Endothelial cell of umbilical vein (primary cell): ENCODE data around the gene STAG1. TPM values are rescaled to one million over a fixed set of nuclear protein-coding genes. Genes with fewer than 3 reads are reported as not detected.
"Not testable (repeated sequence)": the region's sequence is repeated elsewhere in the genome, so short reads cannot be mapped to it uniquely, and the experiment has no call there.

Experiments used
- BruUV-seq: library from RNA; stranded (reverse); fragments of 400-500 nt; replicated peaks from 2 replicates; lab custom pipeline; 2021; lab: Mats Ljungman, UMichigan
- CTCF ChIA-PET: fragments of 300-600, 350-600 bp; sonication (Branson Sonifier 250); formaldehyde crosslinking; loops from one replicate; lab custom pipeline; 2021; ENCODE audit warnings: antibody characterized with exemption, inconsistent platforms; lab: Charles Lee
- POLR2A ChIA-PET: fragments of 300-600, 350-600 bp; sonication (Branson Sonifier 250); formaldehyde crosslinking; loops from one replicate; lab custom pipeline; 2021; ENCODE audit warnings: antibody characterized with exemption, inconsistent platforms; lab: Charles Lee
- DNase-seq: peaks from one replicate; pipeline ENCODE4 v3.0.0-alpha.2; 2011; ENCODE audit warnings: low read depth, low spot score
- FAIRE-seq: peaks from 2 replicates; lab custom pipeline; 2011; peaks lifted over from hg19 to GRCh38; lab: Jason Lieb, UNC
- H2AFZ ChIP-seq: 2 replicates; pipeline ENCODE4 v1.6.0; 2012; ENCODE audit warnings: low read depth, low read length, control low read depth, inconsistent platforms
- H3K27ac ChIP-seq: 2 replicates; pipeline ENCODE4 v1.5.1; 2011; ENCODE audit warnings: low read depth, mild to moderate bottlenecking, control low read depth, low read length, moderate library complexity; ENCODE audit not compliant: insufficient read depth
- H3K27me3 ChIP-seq, 2 experiments: 2 replicates each; pipeline versions ENCODE4 v1.6.0 to v1.6.1; 2011; ENCODE audit warnings: low read length in 2 of 2, mixed read lengths in 1 of 2; ENCODE audit not compliant: control insufficient read depth in 2 of 2, insufficient read depth in 2 of 2
- H3K36me3 ChIP-seq, 2 experiments: 2 replicates in 1 of 2; 3 replicates in 1 of 2; pipeline ENCODE4 v1.5.1; 2011; ENCODE audit warnings: low read length in 2 of 2, mild to moderate bottlenecking in 1 of 2, moderate library complexity in 1 of 2; ENCODE audit not compliant: control insufficient read depth in 2 of 2, insufficient read depth in 2 of 2; ENCODE audit errors: extremely low read depth in 1 of 2
- H3K4me1 ChIP-seq: 3 replicates; pipeline ENCODE4 v1.5.1; 2011; ENCODE audit warnings: mild to moderate bottlenecking, low read length; ENCODE audit not compliant: control insufficient read depth, insufficient read depth; ENCODE audit errors: extremely low read depth
- H3K4me2 ChIP-seq: 2 replicates; pipeline ENCODE4 v1.6.1; 2011; ENCODE audit warnings: low read length, control low read depth, mixed read lengths; ENCODE audit not compliant: insufficient read depth
- H3K4me3 ChIP-seq, 3 experiments: fragments of 200-600 bp in 1 of 3; sonication (generic), shearing (Covaris generic) in 1 of 3; replicated peaks in 1 of 3; 2 replicates each; pipeline ENCODE4 v1.5.1; 2011 to 2016; ENCODE audit warnings: control low read depth in 3 of 3, low read length in 3 of 3, mild to moderate bottlenecking in 2 of 3, inconsistent platforms in 1 of 3, low read depth in 1 of 3, moderate library complexity in 1 of 3; ENCODE audit not compliant: insufficient read depth in 1 of 3
- H3K79me2 ChIP-seq: 2 replicates; pipeline ENCODE4 v1.6.0; 2012; ENCODE audit warnings: low read length, inconsistent platforms; ENCODE audit not compliant: control insufficient read depth, insufficient read depth
- H3K9ac ChIP-seq: replicated peaks from 2 replicates; pipeline ENCODE3; 2011; ENCODE audit warnings: low read length, control low read depth; ENCODE audit not compliant: insufficient read depth; ENCODE audit errors: extremely low read depth
- H3K9me1 ChIP-seq: replicated peaks from 3 replicates; pipeline ENCODE4 v1.6.0; 2011; ENCODE audit warnings: mild to moderate bottlenecking, low read length; ENCODE audit not compliant: control insufficient read depth, insufficient read depth; ENCODE audit errors: extremely low read depth
- H3K9me3 ChIP-seq: replicated peaks from 2 replicates; pipeline ENCODE4 v1.5.1; 2012; ENCODE audit warnings: low read length, inconsistent platforms; ENCODE audit not compliant: control insufficient read depth, insufficient read depth
- H4K20me1 ChIP-seq: replicated peaks from 2 replicates; pipeline ENCODE3; 2011; ENCODE audit warnings: mild to moderate bottlenecking, low read length; ENCODE audit not compliant: control insufficient read depth, insufficient read depth; ENCODE audit errors: extremely low read depth
- CTCF ChIP-seq, 2 donors: IDR thresholded peaks; 1 replicate in 1 of 2; 2 replicates in 1 of 2; pipeline ENCODE4 v1.5.1; 2011; ENCODE audit warnings: low read length in 2 of 2, mild to moderate bottlenecking in 2 of 2, moderate library complexity in 2 of 2, control low read depth in 1 of 2, inconsistent platforms in 1 of 2, low read depth in 1 of 2; ENCODE audit not compliant: insufficient read depth in 1 of 2; ENCODE audit errors: extremely low read depth in 1 of 2
- EZH2 ChIP-seq: IDR thresholded peaks from 2 replicates; pipeline ENCODE4 v1.6.1; 2012; ENCODE audit warnings: borderline replicate concordance, low read depth, mild to moderate bottlenecking, moderate library complexity, low read length, inconsistent platforms; ENCODE audit not compliant: severe bottlenecking
- FOS ChIP-seq: IDR thresholded peaks from 2 replicates; pipeline ENCODE4 v1.6.1; 2011; ENCODE audit warnings: mild to moderate bottlenecking, low read length, moderate library complexity, borderline replicate concordance; ENCODE audit not compliant: insufficient read depth
- GATA2 ChIP-seq: IDR thresholded peaks from 2 replicates; pipeline ENCODE4 v1.7.0; 2011; ENCODE audit warnings: low read depth, mild to moderate bottlenecking, moderate library complexity, mixed read lengths, low read length; ENCODE audit not compliant: insufficient read length, insufficient read depth
- JUN ChIP-seq: IDR thresholded peaks from 2 replicates; pipeline ENCODE4 v1.6.1; 2011; ENCODE audit warnings: borderline replicate concordance, low read depth; ENCODE audit not compliant: insufficient read length, insufficient read depth
- MAX ChIP-seq: IDR thresholded peaks from 2 replicates; pipeline ENCODE4 v1.6.1; 2011; ENCODE audit not compliant: insufficient read depth, insufficient read length
- MYC ChIP-seq: IDR thresholded peaks from one replicate; pipeline ENCODE4 v1.6.1; 2011; ENCODE audit warnings: mild to moderate bottlenecking, low read depth, low read length
- POLR2A ChIP-seq: IDR thresholded peaks from 2 replicates; pipeline ENCODE4 v1.6.1; 2012; ENCODE audit warnings: low read depth, mild to moderate bottlenecking, control low read depth, low read length
- POLR2AphosphoS5 ChIP-seq: IDR thresholded peaks from 2 replicates; pipeline ENCODE4 v1.6.1; 2012; ENCODE audit warnings: low read depth, mild to moderate bottlenecking, control low read depth, low read length, moderate library complexity; ENCODE audit not compliant: insufficient read depth
- dilution Hi-C: fragments of 300-500 bp; cut with MboI; formaldehyde crosslinking; loops from one replicate; pipeline ENCODE4 v1.15.0; 2019; ENCODE audit warnings: low sequenced_read_pairs; ENCODE audit not compliant: extremely low pct_ligation_motif_present
- intact Hi-C: fragments of 100-400 bp; cut with micrococcal nuclease; formaldehyde crosslinking; loops from one replicate; pipeline ENCODE4 v1.10.0; 2022
- polyA plus RNA-seq, 4 experiments: library from polyadenylated mRNA; depleted of rRNA in 3 of 4; stranded (reverse) in 3 of 4; unstranded in 1 of 4; fragments of >200 nt; gene quantifications; 2 replicates each; pipeline versions ENCODE4 v1.2.1 to v1.2.3, GENCODE V29; 2011 to 2012; ENCODE audit warnings: missing spikeins in 1 of 4
- total RNA-seq: library from RNA; stranded (reverse); gene quantifications from 2 replicates; pipeline ENCODE4 v1.2.3, GENCODE V29; 2021

The STAG1 gene
- total and polyA plus RNA-seq, 2 donors (not counting 3 experiments of a cell fraction or from before 2014, with no cell fraction given) = 7.4 to 42.1 TPM

- no peaks in the 10 kb centered on the region for H3K79me2 ChIP-seq
- H3K4me1 ChIP-seq = no peaks in the 10 kb centered on the region
- DNase-seq (no peak), FAIRE-seq (no peak)
- no TSS peak for BruUV-seq
- H3K4me3 ChIP-seq = no peak overlapping the region
- no peaks in the 10 kb centered on the region for H4K20me1 ChIP-seq
- no peak overlapping the region for H3K4me2 ChIP-seq
- H3K36me3 ChIP-seq = no peaks in the 10 kb centered on the region
- intact Hi-C loops (no loop called here), dilution Hi-C loops (no loop called here)
- H3K9me1 ChIP-seq = no peaks in the 10 kb centered on the region
- no peaks in the 10 kb centered on the region for H3K9me3 ChIP-seq
- no peak overlapping the region for H3K9ac ChIP-seq
- CTCF ChIA-PET = interaction anchor here (0.8 to 1.8 kb wide), 4 partner anchors 11 to 37 kb away, joined by 3 to 5 read pairs (median 4); no protein-coding TSS in a partner anchor
- no peak overlapping the region for H3K27ac ChIP-seq
- no peak for TF ChIP-seq POLR2AphosphoS5
- TF ChIP-seq EZH2 = no peak
- TF ChIP-seq GATA2 = no peak
- no peak for TF ChIP-seq MYC
- no peak for TF ChIP-seq JUN
- no peak for TF ChIP-seq POLR2A
- no peak for TF ChIP-seq MAX
- TF ChIP-seq FOS = no peak
- TF ChIP-seq CTCF (IDR thresholded peaks at IDR 0.05; ENCODE audit: extremely low read depth in 1 of 2, insufficient read depth in 1 of 2, low read depth in 1 of 2, low read length in 2 of 2) = no peak
- POLR2A ChIA-PET = no interaction called here
- H2AFZ ChIP-seq = no peak overlapping the region
- no peaks in the 10 kb centered on the region for H3K27me3 ChIP-seq
These were observed 374.7 kb downstream of the STAG1 start for GRCh38 chr3:136377508-136377907.

GRCh38 chr3:136375800-136376199 is 376.4 kb downstream of the STAG1 start:
- DNase-seq, H4K20me1 ChIP-seq, dilution Hi-C loops, H2AFZ ChIP-seq, BruUV-seq, H3K9me3 ChIP-seq, H3K4me3 ChIP-seq, intact Hi-C loops, H3K27ac ChIP-seq, H3K79me2 ChIP-seq, CTCF ChIA-PET, H3K4me2 ChIP-seq, H3K4me1 ChIP-seq, H3K36me3 ChIP-seq, POLR2A ChIA-PET, H3K9ac ChIP-seq, H3K27me3 ChIP-seq, H3K9me1 ChIP-seq, FAIRE-seq: not testable (repeated sequence)
